ENCODE data around the gene TBC1D9B.

DNA sequence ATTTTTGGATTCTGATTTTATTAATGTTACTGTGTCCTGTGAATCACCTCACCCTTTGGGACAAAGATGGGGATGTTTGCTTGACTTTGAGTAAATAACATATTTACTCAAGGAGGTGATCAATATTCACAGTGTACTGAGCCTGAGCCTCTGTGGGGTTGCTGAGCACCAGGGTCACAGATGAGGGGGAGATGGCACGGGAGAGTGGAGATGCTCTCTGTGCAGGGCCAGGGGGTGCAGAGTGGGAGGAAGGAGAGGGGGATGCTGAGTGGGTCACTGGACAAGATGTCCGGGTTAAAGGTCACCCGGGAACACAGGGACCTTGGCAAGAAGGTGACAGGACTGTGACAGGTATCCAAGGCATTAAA, 83.0 kb downstream of the TBC1D9B start:
- TF ChIP-seq BHLHE40 (IDR thresholded peaks at IDR 0.05; ENCODE audit: borderline replicate concordance) (no peak), NFRKB (IDR thresholded peaks at IDR 0.05) (no peak)

Data from HEK293T (cell line).